NCI-H524 (cell line): ENCODE results near the gene VCPKMT.

Source experiments
- DNase-seq, 2 experiments: peaks; one replicate each; lab custom pipeline; 2025; lab: John Stamatoyannopoulos, UW

The VCPKMT gene

GRCh38 chr14:50065583-50065982 lies 50.8 kb downstream of the VCPKMT start:
- no peak for DNase-seq

- no peak for DNase-seq
Observed at GRCh38 chr14:50064993-50065392, 51.4 kb downstream of the VCPKMT start.

DNA sequence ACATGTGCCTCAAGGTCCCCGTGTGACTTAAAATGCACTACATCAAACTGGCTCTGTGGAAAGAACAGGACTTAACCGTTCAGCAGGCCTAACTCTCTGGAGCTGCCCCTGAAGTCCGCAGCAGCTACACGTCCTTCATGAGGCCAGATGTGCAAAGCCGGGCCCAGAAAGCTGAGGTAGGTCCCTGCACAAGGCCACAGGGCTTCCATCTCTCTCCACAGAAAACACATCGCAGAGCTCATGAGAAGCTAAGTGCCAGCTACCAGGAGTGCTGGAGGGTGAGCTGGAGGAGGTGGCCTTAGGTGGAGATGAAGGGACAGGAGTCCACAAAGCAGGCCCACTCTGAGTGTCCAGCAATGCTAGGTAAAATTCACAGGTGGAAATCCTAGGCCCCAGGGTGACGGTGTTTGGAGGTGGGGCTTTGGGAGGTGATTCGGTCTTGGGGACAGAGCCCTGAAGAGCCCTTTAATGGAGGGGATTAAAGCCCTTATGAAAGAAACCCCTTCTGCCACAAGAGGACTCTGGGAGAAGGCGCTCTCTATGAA lies 52.4 kb downstream of the VCPKMT start:
- DNase-seq: peak; percentile 76 to 87

DNA sequence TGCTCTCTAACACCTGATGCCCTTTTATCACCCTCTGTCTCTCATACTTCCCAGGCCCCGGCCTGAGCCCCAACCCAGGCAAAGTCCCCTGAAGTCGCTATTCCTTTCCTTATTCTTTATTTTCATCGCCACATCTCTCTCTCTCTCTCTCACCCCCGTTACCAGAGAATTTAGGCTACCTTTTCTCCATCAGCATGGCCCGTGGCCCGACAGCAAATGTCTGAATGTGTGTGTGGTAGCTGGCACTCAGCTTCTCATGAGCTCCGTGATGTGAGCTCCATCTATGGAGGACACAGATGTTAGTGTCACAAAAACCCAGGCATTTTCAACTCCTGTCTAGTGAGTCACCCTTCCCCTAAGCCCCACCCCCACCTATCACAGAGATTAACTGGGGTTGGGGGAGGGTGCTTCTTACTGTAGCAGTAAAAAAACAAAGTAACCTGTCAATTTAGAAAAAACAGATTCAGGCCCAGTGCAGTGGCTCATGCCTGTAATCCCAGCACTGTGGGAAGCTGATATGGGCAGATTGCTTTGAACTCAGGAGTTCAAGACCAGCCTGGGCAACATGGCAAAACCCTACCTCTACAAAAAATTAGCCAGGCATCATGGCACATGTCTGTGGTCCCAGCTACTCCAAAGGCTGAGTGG lies 53.8 kb downstream of the VCPKMT start:
- DNase-seq: peak in 1 of 2 experiments; percentile 71

DNA sequence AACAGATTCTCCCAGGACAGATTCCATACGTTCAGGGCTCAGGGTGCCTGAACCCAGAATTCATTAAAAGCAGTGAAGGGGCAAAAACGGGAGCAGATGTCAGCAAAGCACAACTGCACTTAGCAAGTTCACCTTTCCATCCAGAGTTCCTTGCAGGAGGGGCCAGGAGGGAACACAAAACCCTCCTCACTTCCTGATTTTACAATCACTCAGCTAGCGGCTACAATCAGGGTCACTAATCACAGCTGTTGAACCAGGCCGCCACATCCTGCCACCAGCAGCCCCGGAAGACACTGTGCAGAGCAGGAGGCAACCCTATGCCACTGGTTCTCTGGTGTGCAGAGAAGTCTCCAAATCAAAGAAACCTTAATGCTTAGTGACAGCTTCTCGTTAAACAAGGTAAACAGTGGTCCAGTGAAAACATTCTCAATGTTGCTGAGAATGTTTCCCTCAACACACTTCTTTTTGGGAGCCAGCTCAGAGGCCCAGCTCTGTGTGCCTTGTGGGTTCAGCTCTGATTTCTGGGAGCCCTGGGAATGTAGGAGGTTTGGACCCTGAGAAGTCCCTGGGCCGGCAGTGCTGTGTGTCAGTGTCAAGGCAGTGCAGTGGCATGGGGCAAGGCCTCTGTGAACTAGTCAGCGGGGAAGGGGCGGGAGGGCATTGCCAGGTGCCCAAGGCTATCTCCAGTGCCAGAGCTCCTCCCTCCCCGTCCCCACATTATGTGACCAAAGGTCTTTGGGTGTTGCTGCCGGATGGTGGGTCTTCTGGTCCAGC lies 54.5 kb downstream of the VCPKMT start:
- DNase-seq: peak in 1 of 2 experiments; percentile 34

- DNase-seq: peak in 1 of 2 experiments; percentile 48
Observed at GRCh38 chr14:50060871-50061663, 55.3 kb downstream of the VCPKMT start.

DNA sequence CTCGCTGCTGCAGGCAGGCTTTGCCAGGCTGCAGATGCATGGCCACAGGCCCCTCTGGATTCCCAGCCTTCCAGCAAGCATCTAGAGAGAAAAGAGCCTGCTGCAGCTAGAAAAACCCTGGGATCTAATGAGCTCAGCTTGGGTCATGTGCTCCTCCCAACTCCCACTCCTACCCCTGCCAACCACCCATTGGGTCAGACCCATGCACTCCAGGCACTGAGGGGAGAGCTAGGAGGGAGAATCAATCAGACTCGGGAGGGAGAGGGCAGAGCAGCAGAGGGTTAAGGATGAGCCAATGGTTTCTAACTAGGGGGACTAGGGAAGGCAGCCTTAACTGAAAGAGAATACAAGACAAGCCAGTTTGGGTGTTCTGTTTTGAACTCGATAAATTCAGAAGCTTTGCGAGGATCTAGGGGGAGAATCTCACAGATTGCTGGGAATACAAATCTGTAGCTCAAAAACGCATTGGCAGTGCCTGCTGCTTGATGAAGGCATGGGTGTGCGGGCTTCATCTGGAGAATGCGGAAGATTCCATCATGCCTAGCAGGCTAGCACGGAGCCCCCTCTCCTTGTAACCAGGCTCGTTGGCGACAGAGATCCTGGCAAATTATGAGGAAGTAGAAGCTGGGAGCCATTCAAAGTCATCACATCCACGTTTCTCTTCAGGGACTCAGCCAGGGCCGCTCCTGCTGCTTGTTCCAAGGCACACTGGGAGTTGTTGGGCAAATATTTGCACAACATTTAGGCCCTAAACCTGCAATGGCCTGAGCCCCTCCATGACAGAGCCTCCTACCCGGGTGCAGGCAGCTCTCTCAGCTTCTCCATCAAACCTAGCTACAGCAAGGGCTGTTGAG lies 56.4 kb downstream of the VCPKMT start:
- DNase-seq: no peak
